Stromal cell of bone marrow (primary cell): ENCODE data around the gene DNAJC17.

Experiments
- DNase-seq: peaks from one replicate; pipeline ENCODE4 v3.0.0-alpha.2; 2012; ENCODE audit warnings: low read depth

The DNAJC17 gene

DNA sequence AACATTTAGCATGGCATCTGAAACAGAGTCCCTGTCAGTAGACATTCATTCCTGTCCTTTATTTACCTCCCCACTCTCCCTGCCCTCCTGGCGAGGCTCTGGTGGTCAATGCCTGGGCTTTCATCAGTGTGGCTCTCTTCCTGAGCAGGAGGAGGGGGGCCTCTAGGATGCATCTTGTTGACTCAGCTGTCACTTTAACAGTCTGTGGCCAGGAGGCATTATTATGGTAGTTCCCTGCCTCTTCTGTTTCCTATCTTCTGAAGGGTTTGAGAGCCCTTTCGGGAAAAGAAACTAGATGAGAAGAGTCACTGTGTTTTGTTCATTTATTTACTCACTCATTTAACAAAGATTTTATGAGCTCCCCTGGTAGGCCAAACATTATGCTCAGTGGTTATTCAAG, 23.6 kb upstream of the DNAJC17 start:
- DNase-seq, result no peak

DNA sequence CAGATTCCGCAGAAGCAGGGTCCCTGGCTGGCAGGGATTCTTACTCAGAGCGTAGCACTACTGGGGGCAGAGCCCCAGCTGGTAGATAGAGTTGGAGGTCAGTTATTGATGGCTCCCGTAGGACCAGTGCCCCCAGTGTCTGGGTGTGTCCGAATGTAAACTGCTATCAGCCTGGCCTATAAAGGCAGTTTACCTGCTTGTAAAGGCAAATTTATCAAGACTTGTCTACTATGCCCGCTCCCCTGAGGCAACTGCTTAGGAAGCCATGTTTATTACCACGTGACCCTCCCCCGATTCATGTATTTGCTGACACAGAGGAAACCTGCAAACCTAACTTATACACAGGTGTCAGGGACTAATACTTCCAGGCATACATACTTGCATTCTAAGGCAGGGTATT, 21.8 kb upstream of the DNAJC17 start:
- DNase-seq, result no peak

DNA sequence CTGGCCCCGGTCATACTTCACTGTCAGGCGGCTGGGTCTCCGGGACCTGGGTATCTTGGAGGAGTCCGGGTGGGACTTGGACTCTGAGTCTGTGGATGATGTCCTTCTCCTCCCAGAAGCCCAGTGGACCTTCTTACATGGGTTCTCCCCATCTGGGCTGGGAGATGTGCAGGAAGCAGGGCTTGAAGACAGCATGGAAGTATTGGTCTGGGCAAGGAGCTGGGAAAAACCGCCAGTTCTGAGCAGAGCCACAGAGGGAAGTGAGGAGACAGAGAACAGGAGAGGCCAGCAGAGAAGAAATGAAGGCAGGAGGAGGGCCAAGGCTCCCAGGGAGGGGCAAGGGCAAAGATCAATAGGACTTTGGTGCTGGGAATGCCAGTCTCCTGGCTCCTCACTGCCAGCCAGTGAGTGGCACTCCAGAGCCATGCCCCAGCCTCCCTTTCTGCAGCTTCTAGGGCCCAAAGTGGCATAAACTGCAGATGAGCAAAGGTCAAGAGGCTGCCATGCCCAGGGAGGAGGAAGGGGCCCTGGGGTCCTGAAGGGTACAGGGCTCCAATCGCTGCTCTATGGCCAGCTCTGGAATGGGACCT, 21.3 kb upstream of the DNAJC17 start, which contains the start of gene PPP1R14D:
PPP1R14D (minus strand) TSS at position 262 of the 590 bp plus-strand sequence; CDS start at position 195, 67 bp downstream.
- no peak for DNase-seq

DNA sequence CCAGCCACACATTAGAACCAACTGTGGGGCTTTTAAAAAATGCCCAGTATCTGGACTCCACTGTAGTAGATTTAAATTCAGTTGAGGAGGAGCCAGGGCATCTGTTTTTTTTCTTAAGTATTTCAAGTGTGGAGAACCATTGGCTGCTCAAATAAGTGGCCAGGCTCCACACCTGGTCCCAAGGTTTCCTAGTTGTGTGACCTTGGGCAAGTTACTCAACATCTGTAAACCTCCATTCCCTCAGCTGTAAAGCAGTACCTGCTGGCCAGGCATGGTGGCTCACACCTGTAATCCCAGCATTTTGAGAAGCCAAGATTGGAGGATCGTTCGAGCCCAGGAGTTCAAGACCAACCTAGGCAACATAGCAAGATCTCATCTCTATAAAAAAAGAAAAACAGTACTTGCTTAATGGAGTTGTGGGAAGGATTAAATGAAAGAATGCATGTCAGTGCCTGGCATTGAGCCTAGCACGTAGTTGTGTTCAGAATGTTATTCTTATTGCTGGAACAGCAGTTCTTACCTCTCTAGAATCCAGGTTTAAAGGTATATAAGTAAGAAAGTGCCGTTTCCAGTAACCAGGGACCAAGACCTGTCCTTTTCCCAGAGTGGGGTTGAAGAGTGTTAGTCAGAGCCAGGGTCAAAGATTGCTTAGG, 19.3 kb upstream of the DNAJC17 start:
- no peak for DNase-seq

DNA sequence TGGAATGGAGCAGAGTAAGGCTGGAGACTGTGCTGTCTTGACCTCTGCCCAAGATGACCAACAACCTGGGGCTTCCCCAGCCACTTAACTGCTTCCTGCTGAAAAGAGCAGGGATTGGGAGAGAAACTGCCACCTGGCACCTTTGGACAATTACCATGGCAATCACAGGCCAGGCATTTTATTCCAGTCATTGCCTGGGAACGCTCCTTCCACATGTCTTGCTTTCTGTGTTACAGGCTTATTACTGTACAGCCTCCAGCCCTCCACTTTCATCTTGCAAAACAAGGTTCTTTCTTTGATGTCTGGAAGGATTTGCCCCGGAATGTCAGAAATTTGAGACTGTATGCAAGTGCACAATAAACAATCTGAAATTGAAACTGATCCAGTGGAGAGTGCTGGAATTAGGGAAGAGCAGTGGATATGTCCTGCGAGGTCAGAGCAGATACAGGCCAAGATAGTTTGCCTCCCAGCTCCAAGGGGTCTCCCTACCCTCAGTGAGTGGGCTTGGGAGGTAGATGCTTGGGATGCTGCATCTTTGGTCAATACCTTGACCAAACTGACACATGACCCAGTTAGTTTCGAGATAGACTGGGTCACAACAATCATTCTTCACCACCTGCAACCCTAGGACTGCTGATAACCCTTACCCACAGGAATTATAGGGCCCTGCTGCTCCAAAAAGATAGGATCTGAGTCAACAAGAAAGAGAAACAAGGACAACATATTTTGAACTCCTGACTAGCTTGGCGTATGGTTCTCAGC, 18.6 kb upstream of the DNAJC17 start:
- no peak for DNase-seq

DNA sequence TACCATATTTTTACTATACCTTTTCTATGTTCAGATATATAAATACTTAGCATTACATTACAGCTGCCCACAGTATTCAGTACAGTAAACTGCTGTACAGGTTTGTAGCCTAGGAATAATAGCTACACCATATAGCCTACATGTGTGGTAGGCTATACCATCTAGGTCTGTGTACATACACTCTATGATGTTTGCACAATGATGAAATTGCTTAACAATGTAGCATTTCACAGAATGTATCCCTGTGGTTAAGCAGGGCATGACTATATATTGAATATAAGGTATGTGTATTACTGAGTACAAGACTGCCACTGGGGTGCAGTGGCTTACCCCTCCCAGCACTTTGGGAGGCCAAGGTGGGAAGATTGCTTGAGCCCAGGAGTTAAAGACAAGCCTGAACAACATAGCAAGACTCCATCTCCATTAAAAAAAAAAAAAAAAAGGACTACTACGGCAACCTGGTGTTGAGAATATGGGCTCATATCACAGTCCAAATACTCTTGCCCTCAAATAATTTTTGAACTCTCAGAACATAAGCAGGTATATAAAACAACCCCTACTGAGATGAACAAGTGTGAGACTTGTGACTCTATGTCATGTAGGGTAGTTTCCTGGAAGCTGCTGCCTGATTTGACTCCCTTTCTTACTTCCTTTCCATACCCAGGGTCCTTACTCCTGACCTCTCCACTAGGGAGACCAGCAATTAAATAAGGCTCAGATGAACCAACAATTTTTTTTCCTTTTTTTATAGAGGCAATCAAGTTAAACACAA, 16.5 kb upstream of the DNAJC17 start:
- DNase-seq, result no peak

DNA sequence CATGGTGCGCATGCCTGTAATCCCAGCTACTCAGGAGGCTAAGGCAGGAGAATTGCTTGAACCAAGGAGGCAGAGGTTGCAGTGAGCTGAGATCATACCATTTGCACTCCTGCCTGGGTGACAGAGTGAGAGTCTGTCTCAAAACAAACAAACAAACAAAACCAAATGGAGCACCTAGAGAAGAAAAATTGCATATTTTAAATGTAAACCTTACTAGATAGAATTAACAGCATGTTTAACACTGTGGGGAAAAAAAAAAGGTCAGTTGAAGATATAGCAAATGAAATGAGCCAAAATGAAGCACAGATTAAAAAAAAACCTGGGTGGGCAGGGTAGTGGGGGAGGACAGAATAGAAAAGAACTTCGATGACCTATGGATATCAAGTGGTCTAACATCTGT, 13.9 kb upstream of the DNAJC17 start:
- no peak for DNase-seq

DNA sequence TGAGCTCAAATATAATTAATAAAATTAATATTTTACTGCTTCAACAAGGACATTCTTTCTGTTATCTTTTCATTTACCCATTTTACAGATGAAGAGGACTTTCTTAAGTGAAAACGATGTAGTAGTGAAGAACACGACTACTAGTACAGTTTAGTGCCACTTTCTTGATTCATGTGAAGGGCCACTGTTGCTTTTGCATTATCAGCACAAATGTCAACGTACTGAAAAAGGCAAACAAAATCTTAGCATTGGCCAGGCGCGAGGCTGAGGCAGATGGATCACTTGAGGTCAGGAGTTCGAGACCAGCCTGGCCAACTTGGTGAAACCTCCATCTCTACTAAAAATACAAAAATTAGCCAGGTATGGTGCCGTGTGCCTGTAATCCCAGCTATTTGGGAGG, 11.8 kb upstream of the DNAJC17 start:
- DNase-seq, result no peak

DNA sequence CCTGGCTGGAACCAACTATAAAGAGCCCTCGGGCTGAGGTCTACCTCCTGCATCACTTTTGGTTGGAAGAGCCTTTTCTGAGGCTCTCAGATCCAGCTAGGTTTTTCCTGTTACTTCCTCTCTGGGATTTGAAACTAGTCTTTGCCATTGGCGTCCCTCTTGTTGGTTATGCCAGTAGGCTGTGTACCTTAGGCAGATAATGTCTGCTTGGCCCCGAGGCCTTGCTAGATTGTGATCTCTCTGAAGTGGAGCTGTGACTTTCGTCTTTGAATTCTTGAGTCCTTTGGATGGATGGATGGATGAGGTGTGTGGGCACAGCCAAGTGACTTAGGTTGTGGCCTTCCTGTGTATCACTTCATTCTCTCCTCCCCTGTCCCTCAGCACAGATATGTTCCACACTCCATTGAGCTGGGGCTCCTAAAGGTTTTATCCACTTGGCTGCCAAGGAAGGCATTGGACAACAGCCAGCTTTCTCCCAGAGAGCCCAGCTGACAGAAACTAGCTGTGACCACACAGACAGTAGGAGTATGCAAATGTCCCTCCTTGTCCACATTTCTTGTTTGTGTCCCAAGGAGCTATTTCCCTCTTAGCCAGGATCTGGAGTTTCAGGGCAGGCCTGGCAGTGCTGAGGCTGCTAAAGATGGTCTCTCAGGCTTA, 7.9 kb upstream of the DNAJC17 start:
- no peak for DNase-seq

DNA sequence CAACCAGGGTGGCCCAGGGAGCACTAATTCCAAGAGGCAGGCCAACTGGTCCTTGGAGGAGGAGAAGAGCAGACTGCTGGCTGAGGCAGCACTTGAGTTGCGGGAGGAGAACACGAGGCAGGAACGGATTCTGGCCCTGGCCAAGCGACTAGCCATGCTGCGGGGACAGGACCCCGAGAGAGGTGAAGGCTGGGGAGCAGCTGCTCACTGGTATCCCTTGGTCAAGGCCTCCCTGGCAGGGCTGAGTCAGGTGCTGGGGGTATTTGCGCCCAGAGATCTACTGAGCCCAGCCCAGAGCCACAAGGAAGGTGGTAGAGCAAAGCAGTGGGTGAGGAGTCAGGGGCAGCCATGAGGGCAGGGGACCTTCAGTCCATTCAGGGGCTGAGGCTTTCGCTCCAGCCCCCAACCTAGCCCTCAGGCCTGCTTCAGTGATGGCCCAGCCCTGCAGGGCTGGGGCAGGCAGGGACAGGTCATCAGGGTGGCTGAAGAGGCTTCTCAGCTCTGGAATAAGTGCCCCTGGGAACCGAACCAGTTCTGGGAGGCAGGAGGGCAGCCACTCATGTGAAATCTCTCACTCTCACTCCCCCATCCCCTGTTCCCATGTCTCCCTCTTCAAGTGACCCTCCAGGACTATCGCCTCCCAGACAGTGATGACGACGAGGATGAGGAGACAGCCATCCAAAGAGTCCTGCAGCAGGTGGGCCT, 5.6 kb upstream of the DNAJC17 start:
- no peak for DNase-seq

DNA sequence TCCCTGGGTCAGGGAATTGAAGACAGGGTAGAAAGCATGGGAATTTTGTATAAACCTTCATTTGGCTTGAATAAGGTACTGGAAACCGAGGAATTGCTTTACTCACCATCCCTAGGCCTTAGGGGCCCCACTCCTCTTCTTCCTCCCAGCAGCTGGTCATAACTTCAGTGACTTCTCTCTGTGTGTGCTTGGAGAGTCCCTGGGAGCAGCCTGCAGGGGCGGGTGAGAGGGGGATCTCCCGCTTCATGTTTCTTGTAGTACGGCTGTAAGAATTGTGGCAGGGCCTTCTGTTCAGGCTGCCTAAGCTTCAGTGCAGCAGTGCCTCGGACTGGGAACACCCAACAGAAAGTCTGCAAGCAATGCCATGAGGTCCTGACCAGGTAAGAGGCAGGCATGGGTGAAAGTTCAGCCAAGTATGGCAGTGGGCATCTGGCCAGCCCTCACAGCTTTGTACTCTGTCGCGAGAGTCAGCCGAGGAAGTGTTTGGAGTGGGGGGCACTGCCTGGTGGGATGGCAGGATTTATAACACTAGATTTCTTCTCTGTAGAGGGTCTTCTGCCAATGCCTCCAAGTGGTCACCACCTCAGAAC, 1.7 kb upstream of the DNAJC17 start:
- no peak for DNase-seq

DNA sequence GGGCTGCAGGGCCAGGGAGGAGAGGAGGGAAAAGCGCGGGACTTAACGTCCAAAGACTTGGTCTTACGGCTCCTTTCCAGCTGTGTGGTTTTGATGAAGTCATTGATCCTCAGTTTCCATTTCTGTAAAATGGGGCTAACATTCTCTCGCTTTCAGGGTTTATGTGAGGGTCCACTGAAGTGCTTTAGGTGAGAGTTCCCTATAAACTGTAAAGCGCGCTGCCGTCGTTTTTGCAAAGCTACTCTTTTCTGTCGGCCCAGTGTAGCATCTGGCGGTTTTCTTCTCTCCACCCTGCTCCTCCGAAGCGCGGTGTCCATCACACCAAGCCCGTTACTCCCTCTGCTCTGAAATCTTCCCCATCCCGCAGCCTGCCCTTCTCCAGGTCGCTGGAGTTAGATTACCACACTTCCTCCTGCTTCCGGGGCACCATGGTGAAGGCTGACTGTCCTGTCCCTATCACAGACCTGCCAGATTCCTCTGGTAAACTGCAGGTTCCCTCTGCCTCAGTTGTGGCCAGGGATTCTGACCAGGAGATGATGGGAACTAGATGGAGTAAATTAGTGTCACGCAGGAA, 702 bp upstream of the DNAJC17 start:
- DNase-seq, result no peak

DNA sequence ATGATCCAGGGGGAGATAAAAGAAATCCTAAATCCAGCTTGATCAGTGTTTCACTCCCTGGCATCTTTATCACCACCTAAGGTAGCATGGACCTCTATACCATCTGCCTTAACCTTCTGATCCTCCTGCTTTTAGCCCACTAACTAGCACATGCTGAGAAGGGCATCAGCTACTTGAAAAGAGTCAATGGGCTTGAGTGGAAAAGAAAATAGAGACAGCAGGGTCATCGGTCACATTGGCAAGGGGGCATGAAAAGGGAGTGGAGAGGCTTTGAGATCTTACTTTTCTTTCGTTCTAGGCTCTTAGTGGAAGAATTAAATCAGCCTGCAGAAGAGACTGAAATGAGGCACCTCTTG, 623 bp downstream of the DNAJC17 start:
- DNase-seq, result no peak

DNA sequence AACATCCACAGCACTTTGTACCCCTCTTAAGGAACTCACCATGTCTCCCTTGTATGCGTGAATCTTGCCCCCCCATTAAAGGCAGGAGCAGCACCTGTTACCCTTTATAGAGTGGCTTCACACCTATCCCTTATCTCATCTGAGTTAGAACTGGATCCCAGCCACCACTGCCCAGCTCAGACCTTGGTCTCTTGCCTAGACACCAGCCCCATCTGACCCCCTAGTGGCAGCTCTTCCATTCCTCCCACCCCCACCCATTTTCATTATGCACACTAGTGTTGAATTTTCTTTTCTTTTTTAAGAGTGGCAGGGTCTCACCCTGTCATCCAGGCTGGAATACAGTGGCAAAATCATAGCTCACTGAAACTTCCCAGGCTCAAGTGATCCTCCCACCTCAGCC, 3.6 kb downstream of the DNAJC17 start:
- no peak for DNase-seq

DNA sequence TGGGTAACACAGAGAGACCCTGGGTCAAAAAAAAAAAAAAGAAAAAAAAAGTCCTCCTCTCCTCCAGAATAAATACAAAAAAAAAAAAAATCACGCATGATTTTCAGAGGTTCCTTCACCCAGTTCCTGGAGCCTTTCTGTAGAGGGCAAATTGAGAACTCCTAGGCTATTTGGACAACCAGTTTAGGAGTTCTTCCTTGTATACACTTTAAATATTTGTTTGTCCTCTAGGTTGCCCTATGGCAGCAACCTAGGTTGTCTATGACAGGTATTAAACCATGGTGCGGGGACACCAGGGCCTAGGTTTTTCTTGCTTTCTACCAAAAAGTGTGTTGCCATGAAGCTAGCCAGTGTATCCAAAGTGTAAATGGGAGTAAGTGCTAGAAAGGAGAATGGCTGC, 4.2 kb downstream of the DNAJC17 start:
- DNase-seq, result no peak

DNA sequence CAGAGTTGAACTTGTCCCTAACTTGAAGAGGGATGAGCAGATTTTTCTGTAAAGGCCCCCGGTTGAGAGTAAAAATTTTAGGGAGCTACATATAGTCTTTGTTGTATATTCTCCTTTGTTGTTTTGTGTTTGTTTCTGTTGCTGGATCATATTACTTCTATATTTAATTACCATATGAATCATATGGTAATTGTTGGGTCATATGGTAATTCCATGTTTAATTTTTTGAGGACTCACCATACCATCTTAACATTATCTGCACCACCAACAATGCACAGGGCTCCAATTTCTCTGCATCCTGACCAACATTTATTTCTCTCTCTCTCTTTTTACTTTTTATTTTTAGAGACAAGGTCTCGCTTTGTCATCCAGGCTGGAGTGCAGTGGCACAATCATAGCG, 7.8 kb downstream of the DNAJC17 start:
- no peak for DNase-seq

DNA sequence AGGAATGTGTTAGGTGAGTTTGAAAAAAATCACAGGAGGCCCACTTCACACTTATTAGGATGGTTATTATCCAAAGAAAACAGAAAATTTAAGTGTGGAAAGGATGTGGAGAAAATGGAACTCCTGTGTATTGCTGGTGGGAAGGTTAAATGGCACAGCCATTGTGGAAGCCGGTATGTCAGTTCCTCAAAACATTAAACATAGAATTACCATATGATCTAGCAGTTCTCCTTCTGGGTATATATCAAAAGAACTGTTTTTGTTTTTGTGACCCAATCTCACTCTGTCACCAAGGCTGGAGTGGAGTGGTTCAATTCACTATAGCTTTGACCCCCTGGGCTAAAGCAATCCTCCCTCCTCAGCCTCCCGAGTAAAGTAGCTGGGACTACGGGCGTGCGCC, 10.8 kb downstream of the DNAJC17 start:
- no peak for DNase-seq

DNA sequence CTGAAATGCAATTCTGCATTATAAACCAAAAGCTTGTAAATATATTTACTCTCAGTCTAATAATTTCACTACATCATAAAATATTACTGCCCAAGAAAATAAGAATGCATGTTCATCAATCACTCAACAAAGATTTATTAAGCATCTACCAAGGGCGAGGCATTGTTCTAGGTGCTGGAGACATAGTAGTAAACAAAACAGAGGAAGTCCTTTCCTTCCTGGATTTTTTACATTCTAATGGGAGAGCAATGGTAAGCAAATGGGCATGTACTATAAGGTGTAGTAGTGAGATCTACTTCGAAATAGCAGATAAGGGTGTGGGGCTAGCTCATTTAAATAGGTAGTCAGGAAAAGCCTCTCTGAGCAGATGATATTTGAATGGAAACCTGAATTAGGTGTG, 11.2 kb downstream of the DNAJC17 start:
- DNase-seq, result no peak

DNA sequence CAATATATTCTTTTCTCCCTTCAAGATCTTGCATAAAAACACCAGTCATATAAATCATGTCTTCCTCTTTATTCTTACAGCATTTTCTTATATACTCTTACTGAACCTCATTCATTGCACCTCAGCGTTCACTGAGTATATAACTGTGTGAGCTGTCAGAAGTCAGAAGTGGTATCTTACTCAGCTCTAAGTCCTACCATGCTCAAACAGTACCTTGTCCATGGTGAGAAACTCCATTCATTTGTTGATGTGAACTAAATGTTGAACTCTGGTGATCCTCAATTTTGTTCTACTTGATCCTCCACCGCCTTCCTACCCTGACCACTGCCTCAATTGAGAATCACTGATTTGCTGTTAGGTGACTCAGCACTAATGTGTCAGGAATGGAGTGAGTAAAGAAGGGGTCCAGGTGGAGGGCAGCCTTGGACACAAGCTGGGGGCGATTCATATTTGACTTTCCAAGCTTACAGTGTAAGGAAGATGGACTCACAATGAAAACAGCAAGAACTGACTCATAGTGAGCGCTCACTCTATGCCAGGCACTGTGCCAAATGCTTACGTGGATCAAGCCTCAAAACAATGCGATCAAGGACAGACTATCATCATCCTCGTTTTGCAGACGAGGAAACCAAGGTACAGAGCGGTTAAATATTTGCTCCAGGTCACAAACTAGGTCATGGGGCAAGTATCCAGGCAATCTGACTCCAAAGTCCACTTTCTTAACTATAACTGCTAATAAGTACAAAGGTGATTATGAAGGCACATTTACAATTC, 13.9 kb downstream of the DNAJC17 start:
- DNase-seq, result peak; percentile 86

DNA sequence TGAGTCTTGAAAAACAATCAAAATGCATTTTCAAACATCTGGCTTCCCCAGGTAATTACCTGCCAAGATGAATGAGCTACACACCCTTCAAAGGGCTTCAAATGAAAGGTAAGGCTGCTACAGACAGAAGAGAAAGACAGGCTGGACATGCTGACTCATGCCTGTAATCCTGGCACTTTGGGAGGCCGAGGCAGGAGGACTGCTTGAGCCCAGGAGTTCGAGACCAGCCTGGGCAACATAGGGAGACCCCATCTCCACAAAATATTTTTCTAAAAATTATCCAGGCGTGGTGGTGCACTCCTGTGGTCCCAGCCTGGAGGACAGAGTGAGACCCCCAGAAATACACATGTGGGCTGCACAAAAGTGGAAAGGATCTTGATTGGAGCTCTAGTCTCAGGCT, 14.9 kb downstream of the DNAJC17 start:
- no peak for DNase-seq
